Type B pancreatic cell (in vitro differentiated cells): ENCODE data around the gene DCAF15. TPM values are rescaled to one million over a fixed set of nuclear protein-coding genes. Genes with fewer than 3 reads are reported as not detected.

Experiments
- DNase-seq: peaks from one replicate; pipeline ENCODE4 v3.0.0; 2021; ENCODE audit warnings: mixed read lengths; ENCODE audit not compliant: unreplicated experiment; ENCODE audit errors: extremely low spot score
- H3K27ac Mint-ChIP-seq: 2 replicates; pipeline ENCODE4 v1.8.0; 2021; ENCODE audit warnings: mild to moderate bottlenecking, mixed read lengths
- H3K27me3 Mint-ChIP-seq: 2 replicates; pipeline ENCODE4 v1.8.0; 2021; ENCODE audit warnings: mixed read lengths
- H3K36me3 Mint-ChIP-seq: 2 replicates; pipeline ENCODE4 v1.8.0; 2021; ENCODE audit warnings: mixed read lengths
- H3K4me1 Mint-ChIP-seq: one replicate; pipeline ENCODE4 v1.8.0; 2021; ENCODE audit warnings: mixed read lengths; ENCODE audit not compliant: unreplicated experiment
- H3K4me3 Mint-ChIP-seq: 2 replicates; pipeline ENCODE4 v1.8.0; 2021; ENCODE audit warnings: mild to moderate bottlenecking, mixed read lengths
- H3K9me3 Mint-ChIP-seq: 2 replicates; pipeline ENCODE4 v1.8.0; 2021; ENCODE audit warnings: mixed read lengths
- total RNA-seq: library from RNA; stranded (reverse); gene quantifications from 2 replicates; pipeline ENCODE4 v1.2.1, GENCODE V29; 2021; ENCODE audit warnings: low replicate concordance
- TF ChIP-seq, protein P1 (sequence below): fragments of 200-600 bp; sonication (generic); conservative IDR thresholded peaks from 2 replicates; pipeline ENCODE4 v1.5.0; 2021; ENCODE audit warnings: antibody characterized with exemption, mild to moderate bottlenecking

Gene DCAF15
- total RNA-seq, 1 donor from 2014 or later = 50.1 TPM

DNA sequence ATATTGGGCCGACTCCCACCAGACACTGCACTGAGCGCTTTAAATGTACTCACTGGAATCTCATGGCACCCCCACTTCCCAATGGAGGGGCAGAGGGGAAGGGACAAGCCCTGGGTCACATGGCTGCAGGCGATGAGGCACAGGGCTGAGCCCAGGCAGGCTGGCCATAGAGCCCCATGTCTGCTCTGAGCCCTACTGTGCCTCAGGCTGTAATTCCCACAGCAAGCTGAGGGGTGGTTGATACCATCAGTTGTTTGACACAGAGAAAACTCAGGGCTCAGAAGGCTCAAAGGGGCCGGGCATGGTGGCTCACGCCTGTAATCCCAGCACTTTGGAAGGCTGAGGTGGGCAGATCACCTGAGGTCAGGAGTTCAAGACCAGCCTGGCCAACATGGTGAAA, 28.7 kb downstream of the DCAF15 start:
- no peaks in the 10 kb centered on the region for H3K9me3 Mint-ChIP-seq
- H3K4me3 Mint-ChIP-seq = no peak overlapping the region
- H3K36me3 Mint-ChIP-seq = no peaks in the 10 kb centered on the region

DNA sequence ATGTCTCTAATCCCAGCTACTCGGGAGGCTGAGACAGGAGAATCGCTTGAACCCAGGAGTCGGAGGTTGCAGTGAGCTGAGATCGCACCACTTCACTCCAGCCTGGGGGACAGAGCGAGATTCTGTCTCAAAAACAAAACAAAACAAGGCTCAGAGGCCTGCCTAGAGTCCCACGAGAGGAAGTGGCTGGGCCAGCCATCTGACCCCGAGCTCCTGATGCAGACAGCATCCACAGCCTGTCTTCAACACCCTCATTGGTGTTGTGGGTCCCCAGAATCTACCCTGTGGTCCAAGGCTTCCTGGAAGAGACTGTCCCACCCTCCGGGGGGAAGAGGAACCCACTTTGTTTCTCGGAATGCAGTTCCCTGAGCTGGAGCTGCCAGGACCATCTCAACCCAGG, 29.2 kb downstream of the DCAF15 start:
- DNase-seq = no peak

More for the DNA sequence above, 28.7 kb downstream of the DCAF15 start:
- DNase-seq = no peak
- Mint-ChIP-seq H3K27ac (no peak overlapping the region), H3K27me3 (no peaks in the 10 kb centered on the region), H3K4me1 (peaks cover 5% of the 10 kb centered on the region)
- TF ChIP-seq, protein P1, sequence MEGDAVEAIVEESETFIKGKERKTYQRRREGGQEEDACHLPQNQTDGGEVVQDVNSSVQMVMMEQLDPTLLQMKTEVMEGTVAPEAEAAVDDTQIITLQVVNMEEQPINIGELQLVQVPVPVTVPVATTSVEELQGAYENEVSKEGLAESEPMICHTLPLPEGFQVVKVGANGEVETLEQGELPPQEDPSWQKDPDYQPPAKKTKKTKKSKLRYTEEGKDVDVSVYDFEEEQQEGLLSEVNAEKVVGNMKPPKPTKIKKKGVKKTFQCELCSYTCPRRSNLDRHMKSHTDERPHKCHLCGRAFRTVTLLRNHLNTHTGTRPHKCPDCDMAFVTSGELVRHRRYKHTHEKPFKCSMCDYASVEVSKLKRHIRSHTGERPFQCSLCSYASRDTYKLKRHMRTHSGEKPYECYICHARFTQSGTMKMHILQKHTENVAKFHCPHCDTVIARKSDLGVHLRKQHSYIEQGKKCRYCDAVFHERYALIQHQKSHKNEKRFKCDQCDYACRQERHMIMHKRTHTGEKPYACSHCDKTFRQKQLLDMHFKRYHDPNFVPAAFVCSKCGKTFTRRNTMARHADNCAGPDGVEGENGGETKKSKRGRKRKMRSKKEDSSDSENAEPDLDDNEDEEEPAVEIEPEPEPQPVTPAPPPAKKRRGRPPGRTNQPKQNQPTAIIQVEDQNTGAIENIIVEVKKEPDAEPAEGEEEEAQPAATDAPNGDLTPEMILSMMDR = no peak

DNA sequence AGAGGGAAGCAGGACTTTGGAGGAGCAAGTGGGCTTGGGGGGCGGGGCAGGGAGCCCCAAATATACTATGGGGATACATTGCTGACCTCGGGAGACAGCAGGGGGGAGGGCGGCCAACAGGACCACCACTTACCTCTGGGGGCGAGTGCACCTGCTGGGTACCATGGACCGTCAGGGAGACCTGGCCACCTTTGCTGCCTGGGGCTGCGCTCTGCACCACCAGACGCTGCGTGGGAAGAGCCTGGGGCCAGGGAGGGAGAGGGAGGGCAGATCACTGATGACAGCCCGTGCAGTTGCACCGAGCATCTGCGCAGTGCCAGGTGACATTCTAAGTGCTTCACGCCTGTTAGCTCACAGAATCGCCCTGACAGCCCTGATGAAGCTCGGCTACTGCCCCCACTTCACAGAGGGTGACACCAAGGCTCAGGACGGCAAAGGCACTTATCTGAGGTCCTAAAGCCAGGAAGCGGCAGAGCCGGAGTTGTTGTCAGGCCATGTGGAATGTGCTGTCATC, 29.7 kb downstream of the DCAF15 start:
- Mint-ChIP-seq H3K9me3 (no peaks in the 10 kb centered on the region), H3K27ac (no peak overlapping the region), H3K4me1 (peaks cover 8% of the 10 kb centered on the region), H3K4me3 (no peak overlapping the region), H3K36me3 (no peaks in the 10 kb centered on the region), H3K27me3 (no peaks in the 10 kb centered on the region)
- TF ChIP-seq, protein P1 = no peak
- DNase-seq = no peak

More for the DNA sequence above, 29.2 kb downstream of the DCAF15 start:
- H3K9me3 Mint-ChIP-seq = no peaks in the 10 kb centered on the region
- H3K4me3 Mint-ChIP-seq = no peak overlapping the region
- H3K27ac Mint-ChIP-seq = no peak overlapping the region
- H3K4me1 Mint-ChIP-seq = peaks cover 5% of the 10 kb centered on the region
- TF ChIP-seq, protein P1 = no peak
- H3K27me3 Mint-ChIP-seq = no peaks in the 10 kb centered on the region
- H3K36me3 Mint-ChIP-seq = no peaks in the 10 kb centered on the region

DNA sequence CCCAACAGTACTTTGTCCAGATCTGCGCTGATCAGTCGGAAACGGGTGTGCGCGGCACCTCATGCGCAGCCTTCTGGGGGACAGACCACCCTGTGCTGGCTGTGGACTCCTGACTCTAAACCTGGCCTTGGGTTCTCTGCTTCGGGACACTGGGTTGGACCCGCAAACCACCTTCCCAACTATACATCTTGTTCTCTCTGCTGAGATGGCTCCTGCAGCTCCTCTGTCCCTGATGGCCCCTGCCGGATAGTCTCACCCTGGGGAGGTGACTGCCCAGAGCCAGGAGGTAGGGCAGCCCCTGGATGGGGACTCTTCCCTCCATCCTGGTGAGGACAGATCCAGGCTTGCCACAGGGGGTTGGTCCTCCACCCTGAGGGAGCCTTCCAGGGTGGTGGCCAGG, 30.5 kb downstream of the DCAF15 start:
- Mint-ChIP-seq H3K9me3 (no peaks in the 10 kb centered on the region), H3K4me3 (no peak overlapping the region), H3K36me3 (no peaks in the 10 kb centered on the region), H3K27me3 (no peaks in the 10 kb centered on the region), H3K4me1 (peaks cover 11% of the 10 kb centered on the region), H3K27ac (no peak overlapping the region)
- TF ChIP-seq, protein P1 = no peak
- no peak for DNase-seq

DNA sequence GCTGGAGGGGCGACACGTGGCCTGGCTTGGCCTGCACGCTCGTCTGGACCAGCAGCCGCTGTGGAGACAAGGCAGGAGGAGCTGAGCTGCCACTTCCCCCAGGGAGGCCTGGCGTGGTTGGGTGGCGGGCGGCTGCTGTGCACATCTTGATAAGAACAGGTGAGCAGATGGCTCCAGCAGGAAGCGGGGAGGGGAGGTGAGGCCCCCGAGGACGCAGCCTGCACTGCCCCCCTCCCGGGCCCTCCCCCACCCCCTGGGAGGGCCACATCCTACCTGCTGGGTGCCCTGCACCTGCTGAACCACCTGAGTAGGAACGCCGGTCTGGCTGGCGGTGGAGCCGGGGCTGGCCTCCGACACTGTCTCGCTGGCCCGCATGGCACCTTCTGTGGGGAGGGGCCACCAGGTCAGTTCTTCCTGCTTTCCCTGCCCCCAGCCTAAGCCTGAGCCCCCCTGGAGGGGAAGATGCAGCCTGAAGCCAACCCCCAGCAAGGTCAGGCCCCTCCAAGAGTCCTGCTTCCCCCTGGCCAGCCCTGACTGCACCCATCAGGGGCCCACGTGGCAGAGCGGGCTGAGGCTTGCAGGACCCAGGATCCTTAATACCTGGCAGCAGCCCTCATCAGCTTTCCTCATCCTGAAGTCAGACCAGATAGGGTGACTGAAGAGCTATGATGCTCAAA, 31.0 kb downstream of the DCAF15 start:
- H3K9me3 Mint-ChIP-seq = no peaks in the 10 kb centered on the region
- TF ChIP-seq, protein P1 = no peak
- H3K4me3 Mint-ChIP-seq = no peak overlapping the region
- H3K4me1 Mint-ChIP-seq = peaks cover 11% of the 10 kb centered on the region
- no peak overlapping the region for H3K27ac Mint-ChIP-seq
- no peaks in the 10 kb centered on the region for H3K27me3 Mint-ChIP-seq
- no peak for DNase-seq
- no peaks in the 10 kb centered on the region for H3K36me3 Mint-ChIP-seq
